Endometrium (tissue), 2 donors: ENCODE results near the gene EVC2.

Experiments
- FAIRE-seq: peaks from 2 replicates; lab custom pipeline; 2012; peaks lifted over from hg19 to GRCh38; lab: Jason Lieb, UNC
- donor health status: control.
- donor health status: control.

The EVC2 gene

DNA sequence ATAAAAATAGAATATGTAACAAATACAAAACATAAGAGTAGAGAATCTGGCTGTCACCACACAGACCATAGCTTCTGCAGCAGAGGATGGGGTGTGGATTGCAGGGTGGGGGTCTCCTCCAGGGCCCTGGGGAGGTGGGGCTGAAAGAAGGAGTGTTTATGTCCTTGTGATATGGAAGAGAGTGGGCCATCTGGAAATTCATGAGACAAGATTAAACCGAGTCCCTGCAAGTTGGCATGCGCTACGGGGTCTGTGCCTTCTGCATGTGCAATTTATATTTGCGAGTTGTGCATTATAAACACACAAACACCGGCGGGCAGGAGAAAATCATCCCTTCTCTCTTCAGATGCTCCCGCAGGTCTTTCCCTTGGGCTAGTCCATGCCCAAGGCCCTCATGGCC lies 145.9 kb downstream of the EVC2 start:
- no peak for FAIRE-seq

GRCh38 chr4:5561286-5561685 lies 147.1 kb downstream of the EVC2 start:
- FAIRE-seq, result no peak

DNA sequence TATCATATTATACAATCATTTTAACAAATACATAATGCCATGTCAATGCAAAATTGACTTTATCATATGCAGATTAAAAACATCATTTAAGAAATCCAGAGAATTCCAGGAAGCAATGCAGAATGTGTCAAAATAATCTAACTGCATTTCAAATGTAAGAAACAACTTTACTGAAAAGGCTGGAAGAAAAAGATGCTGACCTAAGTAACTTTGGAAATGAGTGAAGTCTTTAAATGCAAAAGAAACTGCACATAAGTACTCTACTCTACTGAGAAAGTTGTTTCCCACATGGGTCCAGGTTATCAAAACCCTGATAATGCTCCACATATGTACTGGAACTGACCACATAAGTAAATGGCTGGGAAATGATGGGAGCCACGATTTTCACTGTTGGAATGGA lies 149.9 kb downstream of the EVC2 start:
- no peak for FAIRE-seq

- no peak for FAIRE-seq
These were observed 154.0 kb downstream of the EVC2 start for GRCh38 chr4:5554376-5554775.

DNA sequence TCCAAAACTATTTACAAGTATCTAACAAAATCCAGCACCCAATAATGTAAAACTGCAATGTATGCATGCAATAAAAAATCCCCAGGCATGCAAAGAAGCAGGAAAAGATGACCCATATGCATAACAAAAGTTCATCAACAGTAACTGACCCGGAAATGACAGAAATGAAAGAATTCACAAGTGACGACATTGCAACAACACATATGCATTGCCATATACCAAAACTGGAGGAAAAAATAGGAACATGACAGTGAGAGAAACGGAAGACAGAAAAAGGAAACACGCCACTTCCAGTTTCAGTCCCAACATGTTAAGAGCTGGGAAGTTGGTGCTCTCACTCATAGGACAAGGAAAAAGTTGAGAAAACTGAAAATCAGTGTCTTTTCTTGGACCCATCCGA lies 154.6 kb downstream of the EVC2 start:
- no peak for FAIRE-seq

GRCh38 chr4:5552451-5552850 lies 155.9 kb downstream of the EVC2 start:
- no peak for FAIRE-seq

DNA sequence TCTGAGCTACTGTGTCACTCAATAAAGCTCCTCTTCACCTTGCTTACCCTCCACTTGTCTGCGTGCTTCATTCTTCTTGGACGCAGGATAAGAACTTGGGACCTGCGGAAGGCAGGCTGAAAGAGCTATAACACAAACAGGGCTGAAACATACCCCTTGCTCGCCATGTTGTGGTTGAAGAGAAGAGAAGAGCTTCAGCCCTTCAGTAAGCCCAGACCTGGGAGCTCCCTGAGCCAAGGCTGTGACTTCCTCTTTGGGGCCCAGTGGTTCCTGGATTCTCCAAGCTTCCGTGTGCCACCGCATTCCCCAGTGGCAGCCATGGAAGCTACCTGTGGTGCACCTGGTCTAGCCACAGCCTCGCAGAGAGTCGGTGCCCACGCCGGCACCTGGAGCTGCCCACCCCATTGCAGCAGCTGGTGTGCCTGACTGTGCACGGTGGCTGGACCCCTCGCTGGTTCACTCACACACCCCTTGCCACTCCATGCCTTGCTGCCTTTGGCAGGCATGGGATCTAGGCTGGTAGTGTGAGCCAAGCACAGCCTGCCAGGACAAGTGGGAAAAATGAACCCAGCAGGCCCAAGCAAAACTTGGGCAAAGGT lies 160.6 kb downstream of the EVC2 start:
- no peak for FAIRE-seq

DNA sequence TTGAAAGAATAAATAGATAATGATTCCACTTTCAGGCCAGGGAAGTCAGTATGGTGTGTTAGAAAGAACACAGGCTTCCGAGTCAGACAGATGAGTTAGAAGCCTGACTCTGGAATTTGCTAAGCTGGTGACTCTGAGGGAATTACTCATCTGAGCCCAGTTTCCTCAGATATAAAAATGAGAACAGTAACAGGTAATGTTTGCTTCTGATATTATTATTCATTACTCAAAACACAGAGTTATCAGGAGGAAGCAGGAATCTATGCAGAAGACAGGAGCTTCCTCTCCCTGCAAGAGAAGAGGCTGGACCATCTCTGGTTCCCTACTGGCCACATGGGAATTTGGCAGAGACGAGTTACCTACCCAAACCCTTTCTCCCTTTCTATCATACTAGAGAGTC lies 163.1 kb downstream of the EVC2 start:
- FAIRE-seq, result no peak

DNA sequence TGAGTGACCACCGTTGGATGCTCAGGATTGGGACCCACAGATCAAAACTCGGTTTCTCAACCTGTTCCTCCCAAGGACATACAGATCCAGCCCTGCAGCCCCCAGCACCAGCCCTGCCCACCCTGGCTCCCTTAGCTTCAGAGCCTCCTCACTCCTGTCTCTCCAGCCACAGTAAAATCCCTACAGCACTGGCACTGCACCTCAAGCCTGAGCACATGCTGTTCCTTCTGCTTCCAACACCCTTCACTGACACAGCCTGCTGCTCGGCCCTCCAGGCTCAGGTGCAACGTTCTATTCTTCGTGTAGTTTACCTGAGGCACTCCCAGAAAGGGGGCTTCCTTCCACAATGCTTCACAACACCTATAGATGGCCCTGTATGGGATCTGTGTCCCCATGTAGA lies 163.6 kb downstream of the EVC2 start:
- no peak for FAIRE-seq

DNA sequence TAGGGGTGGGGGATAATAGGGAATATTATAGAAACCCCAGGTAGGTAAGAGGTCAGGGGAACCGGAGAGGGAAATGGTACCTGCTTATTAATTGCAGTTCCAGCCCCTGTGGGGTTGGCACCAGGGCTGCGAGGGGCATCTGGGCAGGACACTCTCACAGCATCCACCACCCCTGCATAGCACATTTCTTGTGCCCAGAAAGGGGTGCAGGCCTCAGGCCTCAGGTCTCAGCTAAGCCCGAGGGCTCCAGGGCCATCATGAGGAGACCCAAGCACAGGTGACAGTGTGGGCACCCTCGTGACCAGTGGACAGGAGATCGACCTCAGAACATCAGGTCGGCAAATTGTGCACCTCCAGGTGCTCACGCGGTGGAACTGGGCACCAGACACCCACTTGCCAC lies 164.7 kb downstream of the EVC2 start:
- FAIRE-seq, result no peak

DNA sequence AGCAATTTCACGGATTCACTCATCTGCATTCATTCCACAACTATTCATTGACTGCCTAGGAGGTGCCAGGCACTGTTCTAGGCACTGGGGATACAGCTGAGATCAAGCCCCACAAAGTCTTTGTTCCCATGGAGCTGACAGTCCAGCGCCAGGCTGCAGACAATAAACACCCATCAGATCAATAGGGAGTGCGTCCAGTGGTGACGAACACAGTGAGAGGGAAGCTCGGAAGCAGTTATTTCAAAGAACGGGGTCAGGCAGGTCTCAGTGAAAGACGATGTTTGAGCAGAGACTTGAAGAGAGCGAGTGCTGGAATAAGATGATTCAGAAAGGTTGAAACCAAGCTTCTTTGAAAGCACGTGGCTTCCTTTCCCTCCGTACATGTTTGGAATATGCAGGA lies 167.2 kb downstream of the EVC2 start:
- no peak for FAIRE-seq

DNA sequence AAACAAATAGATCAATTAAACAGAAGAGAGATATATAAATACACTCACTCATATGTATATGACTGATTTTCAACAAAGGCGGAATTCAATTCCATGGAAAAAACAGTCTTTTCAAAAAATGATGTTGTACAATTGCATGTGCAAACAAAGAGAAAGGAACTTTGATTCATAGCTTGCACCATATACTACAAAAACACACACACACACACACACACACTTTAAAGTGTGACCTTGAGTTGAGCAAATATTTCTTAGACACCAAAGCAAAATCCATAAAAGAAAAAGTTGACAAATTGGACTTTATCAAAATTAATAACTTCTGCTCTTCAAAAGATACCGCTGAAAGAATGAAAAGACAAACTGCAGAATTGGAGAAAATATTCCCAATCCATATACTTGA lies 168.8 kb downstream of the EVC2 start:
- FAIRE-seq, result no peak

DNA sequence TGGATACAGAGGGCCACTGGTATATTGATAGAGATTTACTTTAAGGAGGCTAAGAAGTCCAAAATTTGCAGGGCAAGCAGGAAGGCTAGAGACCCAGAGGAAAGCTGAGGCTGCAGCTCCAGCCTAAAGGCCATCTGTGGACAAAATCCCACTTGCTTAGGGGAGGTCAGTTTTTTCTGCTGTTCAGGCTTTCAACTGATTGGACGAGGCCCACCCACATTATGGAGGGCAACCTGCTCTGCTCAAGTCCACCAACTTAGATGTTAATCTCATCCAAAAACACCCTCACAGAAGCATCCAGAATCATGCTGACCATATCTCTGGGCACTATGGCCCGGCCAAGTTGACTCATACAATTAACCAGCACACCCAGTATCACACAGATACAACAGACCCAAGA lies 176.3 kb downstream of the EVC2 start:
- FAIRE-seq, result no peak

DNA sequence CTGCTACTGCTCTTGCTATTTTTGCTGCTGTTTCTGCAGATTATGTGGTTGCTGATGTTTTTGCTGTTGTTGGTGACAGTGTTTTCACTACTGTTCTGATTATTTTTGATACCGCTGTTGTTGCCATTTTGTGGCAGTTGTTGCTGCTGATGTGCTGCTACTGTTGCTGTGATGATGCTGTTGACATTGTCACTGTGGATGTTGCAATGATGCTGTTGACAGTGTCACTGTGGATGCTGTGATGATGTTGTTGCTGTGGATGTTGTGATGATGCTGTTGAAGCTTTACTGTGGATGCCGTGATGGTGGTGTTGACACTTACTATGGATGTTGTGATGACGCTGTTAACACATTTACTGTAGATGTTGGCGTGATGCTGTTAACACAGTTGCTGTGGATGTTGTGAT lies 180.3 kb downstream of the EVC2 start:
- no peak for FAIRE-seq

DNA sequence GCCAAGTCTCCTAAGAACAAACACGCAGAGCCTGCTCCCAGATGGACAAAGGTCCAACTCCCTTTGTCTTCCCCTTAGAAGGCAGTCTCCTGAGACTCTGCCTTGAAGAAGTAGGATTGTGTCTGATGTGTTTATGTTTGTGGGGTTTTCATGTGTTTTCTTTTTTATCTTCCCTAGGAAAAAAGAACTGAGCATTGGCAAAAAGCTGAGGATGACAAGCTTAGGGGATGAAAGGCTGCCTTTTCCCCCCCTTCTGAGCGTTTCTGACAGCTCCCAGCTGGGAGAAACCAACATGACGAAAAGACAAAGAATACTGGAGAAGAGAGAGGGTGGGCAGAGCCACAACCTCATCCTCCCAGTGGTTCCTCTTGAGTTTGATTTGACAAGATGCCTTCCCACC lies 181.1 kb downstream of the EVC2 start:
- FAIRE-seq, result no peak

- no peak for FAIRE-seq
These were observed 182.1 kb downstream of the EVC2 start for GRCh38 chr4:5526080-5526846.

DNA sequence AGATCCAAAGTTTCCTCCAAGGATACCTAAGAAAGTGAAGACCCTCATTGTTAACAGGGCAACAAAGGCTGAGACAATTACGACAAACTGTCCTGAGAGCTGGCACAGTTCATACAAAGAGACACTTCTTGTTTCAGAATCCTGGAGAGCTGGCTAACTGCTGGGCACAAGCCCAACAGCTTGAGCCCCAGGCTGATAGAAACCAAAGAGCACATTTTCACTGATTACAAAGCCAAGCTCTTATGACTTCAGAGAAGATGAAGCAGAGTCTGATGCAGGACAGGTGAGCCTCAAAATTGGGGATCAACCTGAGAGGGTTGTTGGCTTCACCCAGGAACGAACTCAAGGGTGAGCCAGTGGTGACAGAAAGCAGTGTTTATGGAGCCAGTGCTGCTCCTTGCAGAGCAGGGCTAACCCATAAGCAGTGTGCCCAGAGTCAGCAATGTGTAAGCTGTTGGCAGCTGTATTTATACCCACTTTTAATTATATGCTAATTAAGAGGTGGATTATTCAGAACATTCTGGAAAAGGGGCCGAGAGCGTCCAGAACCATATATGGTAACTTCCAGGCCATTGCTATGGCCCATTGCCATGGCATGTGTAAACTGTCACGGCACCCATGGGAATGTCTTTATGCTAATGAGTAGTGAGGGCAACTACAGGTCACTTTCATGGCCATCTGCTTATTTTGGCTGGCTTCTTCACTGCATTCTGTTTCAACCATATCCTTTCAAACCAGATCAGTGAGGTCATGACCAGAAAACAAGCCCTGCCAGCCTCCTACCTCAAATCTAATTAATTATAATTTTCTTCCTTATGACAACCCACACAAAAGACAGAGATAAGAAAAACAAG lies 183.7 kb downstream of the EVC2 start:
- FAIRE-seq, result no peak

DNA sequence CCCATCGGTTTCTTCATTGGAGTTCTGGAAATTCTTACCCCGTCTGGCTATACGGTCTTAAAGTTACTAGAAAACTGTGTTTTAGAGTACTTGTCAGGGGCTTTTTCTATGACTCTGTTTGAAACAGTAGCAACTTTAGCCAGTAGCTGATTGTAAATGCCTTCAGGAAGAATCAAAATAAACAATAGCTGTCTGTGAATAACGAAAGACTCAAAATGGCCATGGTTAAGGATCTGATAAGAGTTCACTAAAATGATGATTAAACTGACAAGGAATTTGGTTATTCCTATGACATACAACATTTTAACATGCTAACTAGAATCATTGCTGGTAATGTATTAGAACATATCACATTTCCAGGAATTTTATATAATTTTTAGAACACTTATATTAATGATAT lies 191.0 kb downstream of the EVC2 start:
- no peak for FAIRE-seq

GRCh38 chr4:5515646-5516045 lies 192.7 kb downstream of the EVC2 start:
- no peak for FAIRE-seq
